ENCODE measurements around the gene RCSD1.

The RCSD1 gene

GRCh38 chr1:167643441-167643840, 13.4 kb downstream of the RCSD1 start:
- no peak for DNase-seq (ENCODE audit: low spot score)

- no peak for DNase-seq (ENCODE audit: low spot score)
Observed at GRCh38 chr1:167644551-167644950, 14.5 kb downstream of the RCSD1 start.

GRCh38 chr1:167645140-167645541, 15.1 kb downstream of the RCSD1 start:
- no peak for DNase-seq (ENCODE audit: low spot score)

DNA sequence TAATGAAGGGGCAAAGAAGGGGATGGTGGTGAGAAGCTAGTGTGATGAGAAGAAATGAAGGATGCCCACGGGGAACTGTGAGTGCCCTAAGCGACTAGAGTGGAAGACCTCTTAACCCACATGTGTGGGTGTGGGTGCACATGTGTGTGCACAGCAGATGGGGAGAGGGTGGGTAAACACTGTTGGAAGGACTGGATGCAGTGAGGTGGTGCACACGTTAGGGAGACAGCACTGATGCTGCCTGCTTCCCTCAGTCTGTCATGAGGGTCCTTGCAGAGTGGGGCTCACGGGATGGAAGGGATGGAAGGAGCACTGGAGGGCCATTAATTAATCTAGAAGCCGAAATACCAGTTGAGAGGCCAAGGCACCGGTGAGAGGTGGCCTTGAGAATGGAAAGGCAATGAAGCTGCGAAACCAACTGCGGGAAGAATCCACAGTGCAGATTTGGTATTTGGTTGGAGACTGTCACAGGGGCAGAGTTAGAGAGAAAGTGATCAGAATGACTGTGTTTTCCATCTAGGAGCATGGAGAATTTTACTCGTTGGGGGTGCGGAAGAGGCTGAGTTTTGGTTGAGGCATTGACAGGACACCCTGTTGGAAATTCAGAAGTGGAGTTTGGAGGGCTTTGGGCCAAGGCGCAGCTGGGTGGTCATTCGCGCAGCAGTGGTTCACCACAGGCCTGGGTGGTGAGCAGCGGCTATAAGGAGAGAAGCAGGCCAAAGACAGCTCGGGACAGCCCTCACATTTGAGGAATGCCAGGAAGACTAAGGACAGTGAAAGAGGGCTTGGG, 15.8 kb downstream of the RCSD1 start:
- no peak for DNase-seq (ENCODE audit: low spot score)

- no peak for DNase-seq (ENCODE audit: low spot score)
Observed at GRCh38 chr1:167648252-167648849, 18.3 kb downstream of the RCSD1 start.

DNA sequence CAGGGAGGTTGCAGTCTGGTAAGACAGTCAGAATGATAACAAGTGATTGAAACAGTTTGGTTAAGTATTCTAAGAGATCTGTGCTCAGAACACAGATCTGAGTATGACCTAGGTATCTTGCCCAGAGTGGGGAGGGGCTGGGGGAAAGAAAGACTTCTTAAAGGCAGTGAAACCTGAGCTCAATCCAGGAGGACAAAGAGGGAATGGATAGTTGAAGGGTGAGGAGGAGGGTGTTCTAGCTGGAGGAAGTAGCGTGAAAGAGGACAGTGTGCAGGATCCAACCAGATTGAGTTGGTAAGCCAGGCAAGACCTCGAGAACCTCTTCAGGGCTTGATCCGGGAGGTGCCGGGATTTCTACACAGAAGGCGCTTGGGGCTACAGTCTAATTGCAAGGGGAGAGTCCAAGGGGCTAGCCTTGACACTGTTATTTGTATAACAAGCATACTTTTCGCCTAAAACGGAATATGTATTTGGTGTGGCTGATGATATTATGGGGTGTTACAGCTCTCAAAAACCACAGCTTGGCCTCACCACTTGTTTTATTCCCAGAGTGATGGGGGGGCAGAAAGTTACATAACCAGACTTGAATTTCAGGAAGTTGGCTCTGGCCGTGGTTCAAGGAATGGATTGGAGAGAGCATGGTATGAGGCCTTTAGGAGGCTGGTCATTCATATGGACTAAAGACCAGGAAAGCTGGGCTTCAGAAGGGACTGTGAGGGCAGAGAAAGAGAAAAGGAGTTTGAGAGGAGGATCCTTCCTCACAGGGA, 19.1 kb downstream of the RCSD1 start:
- no peak for DNase-seq (ENCODE audit: low spot score)

GRCh38 chr1:167650269-167651160, 20.5 kb downstream of the RCSD1 start:
- no peak for DNase-seq (ENCODE audit: low spot score)

DNA sequence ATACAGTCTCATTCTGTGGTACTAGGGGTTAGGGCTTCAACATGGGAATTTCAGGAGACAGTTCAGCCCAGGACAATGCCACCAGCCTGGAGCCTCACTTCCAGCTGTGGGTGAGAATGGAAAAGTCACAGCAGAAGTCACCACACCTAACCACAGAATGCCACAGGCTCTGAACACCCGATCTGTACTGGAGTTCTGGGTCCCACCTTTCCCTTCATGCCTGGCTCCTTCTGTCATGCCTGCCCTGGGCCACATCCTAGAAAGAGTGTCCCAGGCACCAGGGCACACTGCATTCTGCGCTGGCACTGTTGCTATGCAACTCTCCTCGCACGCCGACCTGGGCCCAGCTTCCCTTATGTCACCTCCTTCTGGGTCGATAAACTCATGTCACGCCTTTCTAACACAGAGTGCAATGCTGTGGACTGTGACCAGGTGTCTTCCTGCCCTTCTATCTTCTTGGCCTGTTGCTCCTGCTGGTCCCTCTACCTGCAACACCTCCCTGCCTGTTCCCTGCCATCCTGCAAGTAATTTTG, 21.2 kb downstream of the RCSD1 start:
- DNase-seq (ENCODE audit: low spot score): no peak

GRCh38 chr1:167654975-167655575, 25.0 kb downstream of the RCSD1 start:
- DNase-seq (ENCODE audit: low spot score): no peak

GRCh38 chr1:167656657-167657056, 26.6 kb downstream of the RCSD1 start:
- DNase-seq (ENCODE audit: low spot score): no peak

DNA sequence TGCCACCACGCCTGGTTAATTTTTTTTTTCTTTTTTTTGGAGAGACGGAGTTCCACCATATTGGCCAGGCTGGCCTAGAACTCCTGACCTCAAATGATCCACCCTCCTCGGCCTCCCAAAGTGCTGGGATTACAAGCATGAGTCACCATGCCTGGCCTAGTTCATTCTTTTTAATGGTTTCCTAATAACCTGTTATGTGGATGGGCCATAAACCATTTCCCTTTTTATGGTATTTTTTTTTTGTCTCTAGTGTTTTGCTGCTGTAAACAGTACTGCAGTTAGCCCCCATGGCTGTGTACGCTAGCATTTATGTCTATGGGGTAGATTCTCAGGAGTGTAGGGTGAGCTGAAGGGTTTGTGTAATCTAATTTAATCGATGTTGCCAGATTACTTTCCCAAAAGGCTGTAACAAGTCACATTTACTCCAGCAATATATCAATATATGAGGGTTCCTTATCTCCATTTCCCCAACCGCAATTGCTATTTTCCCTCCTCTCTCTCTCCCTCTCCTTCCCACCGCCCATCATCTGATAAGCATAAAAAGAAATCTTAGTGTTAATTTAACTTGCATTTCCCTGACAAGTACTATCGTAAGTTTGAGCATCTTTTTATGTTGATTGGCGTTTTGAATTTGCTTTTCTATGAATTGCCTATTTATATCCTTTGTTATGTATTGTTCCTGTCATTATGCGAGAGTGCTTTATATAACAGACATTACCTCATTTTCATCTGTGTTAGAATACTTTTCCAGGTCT, 28.7 kb downstream of the RCSD1 start:
- no peak for DNase-seq (ENCODE audit: low spot score)

- no peak for DNase-seq (ENCODE audit: low spot score)
Observed at GRCh38 chr1:167659450-167659849, 29.4 kb downstream of the RCSD1 start.

DNA sequence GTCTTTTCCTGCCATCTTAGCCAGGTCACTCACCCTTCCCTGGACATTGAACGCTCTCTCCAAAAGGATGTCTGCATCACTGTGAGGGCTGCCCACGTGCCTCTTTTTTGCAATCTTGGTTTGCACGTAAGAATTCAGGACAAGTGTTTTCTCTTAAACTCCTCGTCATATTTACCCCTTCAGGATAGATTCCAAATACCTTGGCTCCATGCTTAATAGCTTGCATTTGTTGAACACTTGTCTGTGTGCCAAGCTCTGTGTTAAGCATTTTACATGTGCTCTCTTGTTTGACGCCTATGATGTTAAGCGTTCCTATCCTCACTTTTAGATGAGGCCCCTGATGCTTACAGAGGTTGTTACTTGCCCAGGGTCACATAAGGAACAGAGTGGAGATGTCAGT, 29.8 kb downstream of the RCSD1 start:
- no peak for DNase-seq (ENCODE audit: low spot score)

GRCh38 chr1:167661527-167662426, 31.7 kb downstream of the RCSD1 start:
- DNase-seq (ENCODE audit: low spot score): no peak

DNA sequence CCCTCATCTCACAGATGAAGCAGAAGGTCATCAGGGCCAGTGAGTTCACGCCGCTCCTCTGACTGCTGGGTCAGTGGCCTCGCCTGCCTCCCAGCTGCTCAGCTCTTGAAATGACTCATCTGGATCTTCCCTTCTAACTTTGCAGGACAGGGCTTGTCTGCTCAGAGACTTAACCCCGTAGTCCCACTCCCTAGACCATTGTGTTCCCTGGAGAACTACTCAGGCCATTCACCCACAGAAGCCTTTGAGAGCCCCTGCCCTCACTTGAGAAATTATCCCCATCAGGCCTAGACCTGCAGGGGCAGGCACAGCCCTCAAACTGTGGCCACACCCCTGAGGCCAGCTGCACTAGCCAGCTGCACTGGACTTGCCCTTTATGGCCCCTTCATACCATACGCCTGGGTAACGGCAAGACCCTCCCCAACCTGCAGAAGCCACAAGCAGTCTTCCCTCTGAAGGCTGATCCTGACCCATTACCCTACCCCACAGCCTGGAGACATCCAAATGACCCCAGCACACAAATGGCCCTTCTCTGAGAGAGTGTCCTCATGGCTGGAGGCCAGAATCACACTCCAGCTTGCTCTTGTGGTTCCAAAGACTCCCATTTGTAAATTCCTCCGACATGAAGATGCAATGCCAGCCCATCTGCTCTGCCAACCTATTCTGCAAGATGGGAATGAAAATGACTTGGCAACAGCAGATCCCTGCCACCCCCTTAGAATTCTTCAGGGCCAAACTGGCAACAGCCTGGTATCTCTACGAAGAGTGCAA, 33.2 kb downstream of the RCSD1 start:
- DNase-seq (ENCODE audit: low spot score): no peak

- DNase-seq (ENCODE audit: low spot score): no peak
Observed at GRCh38 chr1:167665469-167665868, 35.4 kb downstream of the RCSD1 start.

- no peak for DNase-seq (ENCODE audit: low spot score)
Observed at GRCh38 chr1:167666416-167666815, 36.4 kb downstream of the RCSD1 start.

- no peak for DNase-seq (ENCODE audit: low spot score)
Observed at GRCh38 chr1:167667536-167667935, 37.5 kb downstream of the RCSD1 start.

GRCh38 chr1:167668108-167668507, 38.1 kb downstream of the RCSD1 start:
- peak; percentile 37 for DNase-seq (ENCODE audit: low spot score)

All from germinal center (tissue), 1 donor.